ENCODE results near the gene OOSP3.

DNA sequence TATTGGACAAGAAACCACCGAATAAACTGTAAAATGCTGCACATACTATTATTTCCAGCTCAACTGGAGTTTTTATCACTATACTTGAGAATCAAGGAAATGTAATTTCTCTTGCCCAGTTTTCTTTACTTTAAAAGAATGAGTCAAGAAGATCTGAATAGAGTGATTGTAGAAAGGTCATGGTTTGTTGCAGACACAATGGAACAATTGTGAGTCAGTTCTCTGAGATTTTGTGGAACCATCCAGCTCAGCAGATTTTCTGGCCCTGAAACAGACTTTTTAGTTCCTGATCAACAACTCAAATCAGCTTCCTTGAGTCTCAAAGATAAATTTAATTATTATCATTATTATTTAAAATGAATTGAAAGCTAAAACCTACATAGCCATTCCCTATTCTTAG lies 13.6 kb upstream of the OOSP3 start:
- TF ChIP-seq, protein P1, sequence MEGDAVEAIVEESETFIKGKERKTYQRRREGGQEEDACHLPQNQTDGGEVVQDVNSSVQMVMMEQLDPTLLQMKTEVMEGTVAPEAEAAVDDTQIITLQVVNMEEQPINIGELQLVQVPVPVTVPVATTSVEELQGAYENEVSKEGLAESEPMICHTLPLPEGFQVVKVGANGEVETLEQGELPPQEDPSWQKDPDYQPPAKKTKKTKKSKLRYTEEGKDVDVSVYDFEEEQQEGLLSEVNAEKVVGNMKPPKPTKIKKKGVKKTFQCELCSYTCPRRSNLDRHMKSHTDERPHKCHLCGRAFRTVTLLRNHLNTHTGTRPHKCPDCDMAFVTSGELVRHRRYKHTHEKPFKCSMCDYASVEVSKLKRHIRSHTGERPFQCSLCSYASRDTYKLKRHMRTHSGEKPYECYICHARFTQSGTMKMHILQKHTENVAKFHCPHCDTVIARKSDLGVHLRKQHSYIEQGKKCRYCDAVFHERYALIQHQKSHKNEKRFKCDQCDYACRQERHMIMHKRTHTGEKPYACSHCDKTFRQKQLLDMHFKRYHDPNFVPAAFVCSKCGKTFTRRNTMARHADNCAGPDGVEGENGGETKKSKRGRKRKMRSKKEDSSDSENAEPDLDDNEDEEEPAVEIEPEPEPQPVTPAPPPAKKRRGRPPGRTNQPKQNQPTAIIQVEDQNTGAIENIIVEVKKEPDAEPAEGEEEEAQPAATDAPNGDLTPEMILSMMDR (IDR thresholded peaks at IDR 0.05): no peak
- TF ChIP-seq POLR2AphosphoS5 (IDR thresholded peaks at IDR 0.05): no peak
- TF ChIP-seq POLR2A (IDR thresholded peaks at IDR 0.05; ENCODE audit: low read depth): no peak

All from esophagus muscularis mucosa (tissue), 3 donors.